Measurements from ENCODE around the gene GABRB1. TPM values are rescaled to one million over a fixed set of nuclear protein-coding genes. Genes with fewer than 3 reads are reported as not detected.

The GABRB1 gene
- polyA plus RNA-seq, 3 donors: not detected

DNA sequence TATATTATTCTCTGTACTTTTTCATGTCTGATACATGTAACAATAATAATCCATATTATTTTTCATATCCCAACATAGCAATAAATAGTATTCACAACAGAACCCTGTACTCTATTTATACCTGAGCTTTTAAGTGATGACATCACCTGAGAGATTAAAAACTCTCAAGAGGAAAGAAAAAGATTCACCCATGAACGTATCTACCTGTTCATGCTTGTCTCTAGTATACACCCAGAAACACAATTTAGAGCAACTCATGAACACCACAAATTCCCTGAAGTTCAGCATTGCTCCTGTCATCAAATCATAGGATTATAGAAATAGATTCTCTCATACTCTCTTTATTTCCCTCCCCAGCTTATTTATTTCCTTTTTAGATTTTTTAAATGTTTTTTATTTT lies 185.9 kb downstream of the GABRB1 start:
- no peak overlapping the region for H3K4me3 ChIP-seq (replicated peaks in 1 of 3; ENCODE audit: low read depth in 2 of 3, low read length in 3 of 3)
- H3K36me3 ChIP-seq (replicated peaks in 1 of 2; ENCODE audit: control insufficient read depth in 1 of 2, insufficient read depth in 2 of 2, low read length in 2 of 2): no peaks in the 10 kb centered on the region
- no peak overlapping the region for H3K9ac ChIP-seq (ENCODE audit: insufficient read depth, low read length, poor library complexity, severe bottlenecking)
- DNase-seq: no peak
- H3K9me3 Mint-ChIP-seq: peaks cover 0 to 2% (median 0%) of the 10 kb centered on the region in 7 donors
- H3K79me2 ChIP-seq (ENCODE audit: insufficient read depth, low read length): no peaks in the 10 kb centered on the region
- no peak overlapping the region for H3K4me3 Mint-ChIP-seq
- intact Hi-C loops (cut with micrococcal nuclease): no loop called here
- H2AFZ ChIP-seq (ENCODE audit: insufficient read depth, low read depth, low read length, poor library complexity, severe bottlenecking): no peak overlapping the region
- TF ChIP-seq, protein P1, sequence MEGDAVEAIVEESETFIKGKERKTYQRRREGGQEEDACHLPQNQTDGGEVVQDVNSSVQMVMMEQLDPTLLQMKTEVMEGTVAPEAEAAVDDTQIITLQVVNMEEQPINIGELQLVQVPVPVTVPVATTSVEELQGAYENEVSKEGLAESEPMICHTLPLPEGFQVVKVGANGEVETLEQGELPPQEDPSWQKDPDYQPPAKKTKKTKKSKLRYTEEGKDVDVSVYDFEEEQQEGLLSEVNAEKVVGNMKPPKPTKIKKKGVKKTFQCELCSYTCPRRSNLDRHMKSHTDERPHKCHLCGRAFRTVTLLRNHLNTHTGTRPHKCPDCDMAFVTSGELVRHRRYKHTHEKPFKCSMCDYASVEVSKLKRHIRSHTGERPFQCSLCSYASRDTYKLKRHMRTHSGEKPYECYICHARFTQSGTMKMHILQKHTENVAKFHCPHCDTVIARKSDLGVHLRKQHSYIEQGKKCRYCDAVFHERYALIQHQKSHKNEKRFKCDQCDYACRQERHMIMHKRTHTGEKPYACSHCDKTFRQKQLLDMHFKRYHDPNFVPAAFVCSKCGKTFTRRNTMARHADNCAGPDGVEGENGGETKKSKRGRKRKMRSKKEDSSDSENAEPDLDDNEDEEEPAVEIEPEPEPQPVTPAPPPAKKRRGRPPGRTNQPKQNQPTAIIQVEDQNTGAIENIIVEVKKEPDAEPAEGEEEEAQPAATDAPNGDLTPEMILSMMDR (IDR thresholded peaks at IDR 0.05): no peak
- no peaks in the 10 kb centered on the region for H3K9me3 ChIP-seq (replicated peaks in 1 of 2; ENCODE audit: control insufficient read depth in 1 of 2, insufficient read depth in 1 of 2, low read length in 2 of 2)
- H3K27ac ChIP-seq (ENCODE audit: low read depth in 1 of 2, low read length in 2 of 2): no peak overlapping the region
- no peaks in the 10 kb centered on the region for H3K4me1 ChIP-seq (ENCODE audit: control insufficient read depth in 1 of 2, insufficient read depth in 2 of 2, low read length in 2 of 2)
- no peak overlapping the region for H3K4me2 ChIP-seq (replicated peaks; ENCODE audit: extremely low read depth, low read length, poor library complexity, severe bottlenecking)
- H3K36me3 Mint-ChIP-seq: no peaks in the 10 kb centered on the region
- H3K27me3 ChIP-seq (ENCODE audit: control insufficient read depth in 2 of 2, insufficient read depth in 2 of 2, low read length in 2 of 2): peaks cover 2 to 5% of the 10 kb centered on the region in 2 donors
- H3K27ac Mint-ChIP-seq: no peak overlapping the region
- H3K27me3 Mint-ChIP-seq (ENCODE audit: low read depth in 3 of 3): peaks cover 0 to 5% (median 3%) of the 10 kb centered on the region in 3 donors
- H4K20me1 ChIP-seq (ENCODE audit: insufficient read depth, low read length): no peaks in the 10 kb centered on the region
- WGBS (ENCODE audit: insufficient coverage): no CpG with 5 or more reads among the region's 1 CpG
- H3K4me1 Mint-ChIP-seq: peaks cover 4% of the 10 kb centered on the region

DNA sequence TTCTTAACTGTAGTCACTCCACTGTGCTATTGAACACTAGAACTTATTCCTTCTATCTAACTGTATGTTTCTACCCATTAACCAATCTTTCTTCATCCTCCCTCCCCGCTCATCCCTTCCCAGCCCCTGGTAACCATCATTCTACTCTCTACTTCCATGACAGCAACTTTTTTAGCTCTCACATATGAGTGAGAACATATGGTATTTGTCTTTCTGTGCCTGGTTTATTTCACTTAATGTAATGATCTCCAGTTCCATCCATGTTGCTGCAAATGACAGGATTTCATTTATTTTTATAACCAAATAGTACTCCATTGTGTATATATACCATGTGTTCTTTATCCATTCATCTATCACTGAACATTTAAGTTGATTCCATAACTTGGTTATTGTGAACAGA lies 186.5 kb downstream of the GABRB1 start:
- Histone ChIP-seq H2AFZ (ENCODE audit: insufficient read depth, low read depth, low read length, poor library complexity, severe bottlenecking) (no peak overlapping the region), H3K27me3 (ENCODE audit: control insufficient read depth in 2 of 2, insufficient read depth in 2 of 2, low read length in 2 of 2) (peaks cover 2 to 5% of the 10 kb centered on the region in 2 donors), H3K79me2 (ENCODE audit: insufficient read depth, low read length) (no peaks in the 10 kb centered on the region), H3K4me1 (ENCODE audit: control insufficient read depth in 1 of 2, insufficient read depth in 2 of 2, low read length in 2 of 2) (no peaks in the 10 kb centered on the region), H3K27ac (ENCODE audit: low read depth in 1 of 2, low read length in 2 of 2) (no peak overlapping the region), H3K4me2 (replicated peaks; ENCODE audit: extremely low read depth, low read length, poor library complexity, severe bottlenecking) (no peak overlapping the region), H3K9ac (ENCODE audit: insufficient read depth, low read length, poor library complexity, severe bottlenecking) (no peak overlapping the region), H3K9me3 (replicated peaks in 1 of 2; ENCODE audit: control insufficient read depth in 1 of 2, insufficient read depth in 1 of 2, low read length in 2 of 2) (no peaks in the 10 kb centered on the region), H3K4me3 (replicated peaks in 1 of 3; ENCODE audit: low read depth in 2 of 3, low read length in 3 of 3) (no peak overlapping the region), H3K36me3 (replicated peaks in 1 of 2; ENCODE audit: control insufficient read depth in 1 of 2, insufficient read depth in 2 of 2, low read length in 2 of 2) (no peaks in the 10 kb centered on the region), H4K20me1 (ENCODE audit: insufficient read depth, low read length) (no peaks in the 10 kb centered on the region)
- peaks cover 0 to 5% (median 3%) of the 10 kb centered on the region in 3 donors for H3K27me3 Mint-ChIP-seq (ENCODE audit: low read depth in 3 of 3)
- no peak for DNase-seq
- peaks cover 4% of the 10 kb centered on the region for H3K4me1 Mint-ChIP-seq
- no CpG with 5 or more reads among the region's 1 CpG for WGBS (ENCODE audit: insufficient coverage)
- TF ChIP-seq, protein P1 (IDR thresholded peaks at IDR 0.05): no peak
- H3K4me3 Mint-ChIP-seq: no peak overlapping the region
- no peak overlapping the region for H3K27ac Mint-ChIP-seq
- intact Hi-C loops (cut with micrococcal nuclease): no loop called here
- H3K9me3 Mint-ChIP-seq: peaks cover 0 to 2% (median 0%) of the 10 kb centered on the region in 7 donors
- no peaks in the 10 kb centered on the region for H3K36me3 Mint-ChIP-seq
